HAP-1 (cell line): ENCODE results near the gene LCE2A.

Experiments used
- DNase-seq, 2 experiments: peaks; one replicate each; pipeline ENCODE4 v3.0.0-alpha.2; 2016 to 2020; ENCODE audit warnings: low spot score in 2 of 2
- H3K27me3 ChIP-seq: fragments of 250-450 bp; sonication (Bioruptor Pico); 2 replicates; pipeline ENCODE4 v1.5.1; 2020; ENCODE audit warnings: low read depth, mild to moderate bottlenecking, moderate library complexity
- H3K36me3 ChIP-seq: fragments of 250-450 bp; sonication (Bioruptor Pico); replicated peaks from 2 replicates; pipeline ENCODE4 v1.5.1; 2020; ENCODE audit warnings: mild to moderate bottlenecking
- H3K4me1 ChIP-seq: fragments of 250-450 bp; sonication (Bioruptor Pico); 2 replicates; pipeline ENCODE4 v1.5.1; 2020; ENCODE audit warnings: mild to moderate bottlenecking
- H3K4me3 ChIP-seq: fragments of 250-450 bp; sonication (Bioruptor Pico); 2 replicates; pipeline ENCODE4 v1.5.1; 2020; ENCODE audit warnings: mild to moderate bottlenecking, moderate library complexity
- H3K9me3 ChIP-seq: fragments of 250-450 bp; sonication (Bioruptor Pico); 2 replicates; pipeline ENCODE4 v1.5.1; 2020; ENCODE audit warnings: mild to moderate bottlenecking, moderate library complexity
- in situ Hi-C: fragments of 300-500 bp; cut with MboI; formaldehyde crosslinking; loops from 3 replicates; pipeline ENCODE4 v1.14.3; 2020; ENCODE audit warnings: low sequenced_read_pairs, inconsistent platforms, mixed read lengths

LCE2A gene

GRCh38 chr1:152699746-152700145, 1.6 kb downstream of the LCE2A start:
- Histone ChIP-seq H3K4me1 (no peaks in the 10 kb centered on the region), H3K4me3 (no peak overlapping the region), H3K9me3 (no peaks in the 10 kb centered on the region), H3K36me3 (no peaks in the 10 kb centered on the region), H3K27me3 (no peaks in the 10 kb centered on the region)
- in situ Hi-C loops = no loop called here
- DNase-seq = no peak

DNA sequence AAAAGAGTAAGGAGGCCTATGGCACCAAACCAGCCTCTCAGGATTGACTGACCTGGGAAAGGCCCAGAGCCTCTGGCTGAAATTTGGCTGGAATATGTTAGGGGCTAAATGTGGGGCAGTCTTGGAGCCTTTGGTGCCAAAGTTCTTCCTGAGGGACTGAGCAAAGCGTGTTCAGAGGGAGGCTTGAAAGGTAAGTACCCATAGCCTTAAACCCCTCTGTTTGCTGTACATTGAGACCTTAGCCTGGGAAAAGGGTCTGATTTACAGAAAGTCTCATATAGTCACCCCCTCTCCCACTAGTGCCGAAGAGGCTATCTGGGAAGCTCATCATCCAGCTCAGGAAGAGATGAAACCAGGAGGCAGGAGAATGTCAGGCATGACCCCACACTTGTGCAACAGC, 9.7 kb downstream of the LCE2A start, which contains the start of gene LCE4A:
Gene LCE4A (plus strand): TSS at position 301 of the 400 bp plus-strand sequence. CDS start 916 bp downstream, outside the sequence.
- H3K27me3 ChIP-seq = no peaks in the 10 kb centered on the region
- no peaks in the 10 kb centered on the region for H3K4me1 ChIP-seq
- no peak within 1 kb of the TSS for H3K4me3 ChIP-seq
- no peak for DNase-seq
- H3K36me3 ChIP-seq = no peaks in the 10 kb centered on the region
- in situ Hi-C loops = no loop called here
- H3K9me3 ChIP-seq = no peaks in the 10 kb centered on the region

DNA sequence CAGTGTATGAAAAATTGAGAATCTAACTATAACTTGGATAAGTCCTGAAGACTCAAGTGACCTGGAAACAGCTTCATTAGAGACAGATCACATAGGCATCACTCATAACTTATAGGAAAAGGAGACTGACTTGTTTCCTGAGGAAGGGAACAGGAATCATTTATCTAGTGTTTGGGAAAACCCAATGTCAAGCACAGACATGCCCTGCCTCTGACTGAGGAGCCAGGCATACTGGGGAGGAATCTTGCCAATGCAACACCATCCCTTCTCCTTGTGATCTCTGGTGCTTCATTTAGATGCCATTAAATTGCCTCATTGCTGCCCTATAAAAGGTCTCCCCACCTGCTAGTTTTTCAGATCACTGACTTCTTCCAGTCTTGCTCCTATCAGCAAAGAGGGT, 20.1 kb downstream of the LCE2A start:
- no peak for DNase-seq
- no peak overlapping the region for H3K4me3 ChIP-seq
- no peaks in the 10 kb centered on the region for H3K4me1 ChIP-seq
- no peaks in the 10 kb centered on the region for H3K9me3 ChIP-seq
- in situ Hi-C loops = no loop called here
- no peaks in the 10 kb centered on the region for H3K36me3 ChIP-seq
- no peaks in the 10 kb centered on the region for H3K27me3 ChIP-seq

- Histone ChIP-seq H3K9me3 (no peaks in the 10 kb centered on the region), H3K4me1 (no peaks in the 10 kb centered on the region), H3K27me3 (no peaks in the 10 kb centered on the region), H3K36me3 (no peaks in the 10 kb centered on the region), H3K4me3 (no peak overlapping the region)
- in situ Hi-C loops = no loop called here
- no peak for DNase-seq
These were observed 27.1 kb downstream of the LCE2A start for GRCh38 chr1:152725261-152725660.

- in situ Hi-C loops = no loop called here
- no peak for DNase-seq
- Histone ChIP-seq H3K27me3 (no peaks in the 10 kb centered on the region), H3K4me1 (no peaks in the 10 kb centered on the region), H3K4me3 (no peak overlapping the region), H3K9me3 (no peaks in the 10 kb centered on the region), H3K36me3 (no peaks in the 10 kb centered on the region)
These were observed 30.8 kb downstream of the LCE2A start for GRCh38 chr1:152728986-152729385.

DNA sequence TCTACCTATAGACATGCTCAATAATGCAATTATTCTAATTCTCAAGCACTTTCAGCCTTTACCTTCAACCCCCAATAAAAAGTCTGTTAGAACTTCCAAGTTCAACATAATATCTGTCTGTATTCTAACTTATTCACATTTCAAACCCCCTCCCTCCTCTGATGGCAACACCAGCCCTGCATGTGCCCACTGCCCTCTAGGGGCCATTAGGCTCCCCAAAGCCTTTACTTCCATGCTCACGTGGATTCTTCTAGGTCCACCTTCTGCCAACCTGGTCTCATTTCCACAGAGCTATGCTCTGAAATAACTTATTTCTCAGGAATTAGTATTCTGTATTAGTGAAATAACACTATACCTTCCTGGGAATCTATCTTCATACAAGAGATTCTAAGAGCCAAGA, 37.5 kb downstream of the LCE2A start:
- Histone ChIP-seq H3K4me3 (no peak overlapping the region), H3K36me3 (no peaks in the 10 kb centered on the region), H3K4me1 (no peaks in the 10 kb centered on the region), H3K27me3 (no peaks in the 10 kb centered on the region), H3K9me3 (no peaks in the 10 kb centered on the region)
- in situ Hi-C loops = no loop called here
- no peak for DNase-seq

- Histone ChIP-seq H3K36me3 (no peaks in the 10 kb centered on the region), H3K27me3 (no peaks in the 10 kb centered on the region)
- in situ Hi-C loops = no loop called here
These were observed 39.9 kb downstream of the LCE2A start for GRCh38 chr1:152737997-152738396.

GRCh38 chr1:152739841-152740240, 41.7 kb downstream of the LCE2A start:
- no peaks in the 10 kb centered on the region for H3K9me3 ChIP-seq
- no peak overlapping the region for H3K4me3 ChIP-seq
- no peak for DNase-seq
- no peaks in the 10 kb centered on the region for H3K4me1 ChIP-seq
- no peaks in the 10 kb centered on the region for H3K36me3 ChIP-seq
- H3K27me3 ChIP-seq = no peaks in the 10 kb centered on the region
- in situ Hi-C loops = no loop called here

More at GRCh38 chr1:152737997-152738396, 39.9 kb downstream of the LCE2A start:
- Histone ChIP-seq H3K9me3 (no peaks in the 10 kb centered on the region), H3K4me1 (no peaks in the 10 kb centered on the region), H3K4me3 (no peak overlapping the region)
- DNase-seq = no peak

GRCh38 chr1:152741656-152742055, 43.5 kb downstream of the LCE2A start:
- Histone ChIP-seq H3K36me3 (no peaks in the 10 kb centered on the region), H3K9me3 (no peaks in the 10 kb centered on the region), H3K4me1 (no peaks in the 10 kb centered on the region), H3K27me3 (no peaks in the 10 kb centered on the region), H3K4me3 (no peak overlapping the region)
- in situ Hi-C loops = no loop called here
- DNase-seq = no peak

GRCh38 chr1:152743371-152744145, 45.4 kb downstream of the LCE2A start:
- no peaks in the 10 kb centered on the region for H3K9me3 ChIP-seq

GRCh38 chr1:152745289-152745704, 47.2 kb downstream of the LCE2A start:
- no peaks in the 10 kb centered on the region for H3K36me3 ChIP-seq
- no peaks in the 10 kb centered on the region for H3K9me3 ChIP-seq
- H3K4me1 ChIP-seq = no peaks in the 10 kb centered on the region
- no peaks in the 10 kb centered on the region for H3K27me3 ChIP-seq
- no peak overlapping the region for H3K4me3 ChIP-seq
- DNase-seq = no peak
- in situ Hi-C loops = no loop called here

More at GRCh38 chr1:152743371-152744145, 45.4 kb downstream of the LCE2A start:
- no peaks in the 10 kb centered on the region for H3K36me3 ChIP-seq
- H3K4me3 ChIP-seq = no peak overlapping the region
- no peaks in the 10 kb centered on the region for H3K27me3 ChIP-seq
- no peaks in the 10 kb centered on the region for H3K4me1 ChIP-seq
- DNase-seq = no peak
- in situ Hi-C loops = no loop called here

DNA sequence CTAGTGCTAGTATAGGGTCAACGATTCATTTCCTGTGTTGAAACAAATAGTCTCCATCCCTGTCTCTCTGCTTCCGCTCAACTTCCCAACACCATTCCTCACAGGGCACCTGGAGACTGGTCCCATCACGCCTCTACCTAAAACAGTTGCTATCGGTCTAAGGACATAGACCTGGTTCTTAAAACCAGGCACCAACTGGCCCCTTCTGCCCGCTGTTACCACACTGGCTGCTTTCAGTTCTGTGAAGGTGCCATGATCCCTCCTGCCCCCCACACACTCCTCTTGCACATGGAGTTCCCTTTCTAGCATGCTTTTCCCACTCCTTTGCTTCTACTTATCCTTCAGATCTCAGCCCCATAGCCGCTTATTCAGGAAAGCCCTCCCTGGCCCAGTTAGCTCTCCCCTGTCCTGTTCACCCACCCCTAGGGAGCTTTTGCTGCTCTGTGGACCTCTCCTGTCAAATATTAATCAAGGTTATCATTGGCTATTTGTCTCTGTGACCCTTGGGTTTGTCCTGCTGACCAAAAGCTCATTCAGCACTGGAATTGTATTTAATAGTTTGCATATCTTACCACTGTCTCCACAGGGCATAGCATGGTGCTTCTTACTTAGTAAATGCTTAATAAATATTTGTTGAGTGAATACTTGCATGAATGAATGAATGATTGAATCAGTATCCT, 47.8 kb downstream of the LCE2A start:
- H3K36me3 ChIP-seq = no peaks in the 10 kb centered on the region
- no peaks in the 10 kb centered on the region for H3K9me3 ChIP-seq
- H3K27me3 ChIP-seq = no peaks in the 10 kb centered on the region
- no peaks in the 10 kb centered on the region for H3K4me1 ChIP-seq
- no peak overlapping the region for H3K4me3 ChIP-seq
- in situ Hi-C loops = no loop called here
- DNase-seq = no peak

DNA sequence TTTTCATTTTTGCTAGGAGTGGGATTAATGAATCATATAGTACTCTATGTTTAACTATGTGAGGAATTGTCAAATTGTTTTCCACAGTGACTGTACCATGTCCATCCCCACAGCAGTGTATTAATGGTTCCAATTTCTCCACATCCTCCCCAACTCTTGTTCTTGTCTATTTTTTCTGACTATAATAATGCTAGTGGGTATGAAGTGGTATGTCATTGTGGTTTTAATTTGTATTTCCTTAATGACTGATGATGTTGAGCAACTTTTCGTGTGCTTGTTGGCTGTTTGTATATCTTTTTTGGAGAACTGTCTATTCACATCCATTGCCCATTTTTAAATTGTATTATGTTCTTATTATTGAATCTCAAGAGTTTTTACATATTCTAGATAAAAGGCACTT, 49.7 kb downstream of the LCE2A start:
- Histone ChIP-seq H3K36me3 (no peaks in the 10 kb centered on the region), H3K4me3 (no peak overlapping the region), H3K9me3 (no peaks in the 10 kb centered on the region), H3K4me1 (no peaks in the 10 kb centered on the region), H3K27me3 (no peaks in the 10 kb centered on the region)
- in situ Hi-C loops = no loop called here
- no peak for DNase-seq
